GM10847 (cell line): ENCODE results near the gene FGF9.

Experiments
- POLR2A ChIP-seq: IDR thresholded peaks from 2 replicates; pipeline ENCODE4 v1.6.1; 2011; ENCODE audit not compliant: insufficient read length; ENCODE audit errors: extremely low read depth

The FGF9 gene

GRCh38 chr13:21730186-21730880, 59.5 kb downstream of the FGF9 start:
- TF ChIP-seq POLR2A = no peak

DNA sequence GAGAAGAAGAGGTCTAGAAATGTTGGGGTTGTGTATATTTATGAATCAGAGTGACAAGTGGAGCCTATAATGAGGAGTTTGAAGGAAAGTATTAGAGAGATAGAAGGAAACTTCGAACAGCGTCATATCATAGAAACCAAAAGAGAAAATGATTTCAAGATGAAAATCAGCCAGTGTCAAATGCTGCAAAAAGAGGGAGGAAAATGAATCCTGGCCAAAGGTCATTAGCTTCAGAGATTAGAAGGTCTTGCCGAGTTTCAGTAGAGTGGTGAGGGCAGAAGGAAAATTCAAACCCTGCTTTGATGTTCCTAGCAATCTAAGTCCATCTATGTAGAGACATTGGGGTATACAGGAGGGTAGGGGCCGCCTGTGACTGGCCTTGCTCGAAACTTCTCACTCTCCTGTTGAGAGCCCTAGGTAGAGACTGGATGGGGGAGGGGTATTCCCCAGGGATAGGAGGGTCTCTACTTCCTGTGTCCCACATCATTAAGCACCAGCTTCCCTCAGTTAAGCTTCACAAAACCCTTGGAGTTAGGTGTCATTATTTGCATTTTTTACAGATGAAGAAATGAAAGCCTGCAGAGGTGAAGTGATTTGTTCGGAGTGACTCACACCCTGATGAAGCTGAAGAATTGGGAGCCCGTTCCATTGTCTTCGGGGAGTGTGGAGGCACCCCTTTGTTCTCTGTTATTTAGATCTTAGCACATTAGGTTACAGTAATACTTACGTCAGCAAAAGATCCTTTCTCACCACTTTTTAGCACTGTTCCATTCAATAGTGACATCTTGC, 62.8 kb downstream of the FGF9 start:
- no peak for TF ChIP-seq POLR2A

GRCh38 chr13:21734961-21735360, 64.1 kb downstream of the FGF9 start:
- no peak for TF ChIP-seq POLR2A

- no peak for TF ChIP-seq POLR2A
Measured at GRCh38 chr13:21735701-21736401, 65.0 kb downstream of the FGF9 start.

GRCh38 chr13:21736926-21737325, 66.1 kb downstream of the FGF9 start:
- TF ChIP-seq POLR2A = no peak

DNA sequence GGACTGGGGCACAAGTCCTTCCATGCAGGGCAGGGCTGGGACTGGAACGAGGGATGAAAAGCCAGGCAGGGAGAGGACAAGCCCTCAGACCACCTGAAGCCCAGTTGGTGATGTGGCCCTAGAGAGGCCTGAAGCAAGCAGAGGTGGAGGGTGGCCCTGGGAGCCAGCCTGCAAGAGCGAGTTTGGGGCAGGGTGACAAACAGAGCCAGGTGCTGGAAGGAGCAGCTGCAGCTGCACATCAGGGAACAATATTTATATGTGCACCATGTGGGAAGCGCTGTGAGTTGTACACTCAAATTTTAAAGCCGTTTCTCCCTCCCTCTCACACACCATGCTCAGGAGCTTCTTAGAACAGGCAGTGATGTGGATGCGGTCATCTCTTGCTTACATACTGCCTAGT, 67.8 kb downstream of the FGF9 start:
- TF ChIP-seq POLR2A = no peak

DNA sequence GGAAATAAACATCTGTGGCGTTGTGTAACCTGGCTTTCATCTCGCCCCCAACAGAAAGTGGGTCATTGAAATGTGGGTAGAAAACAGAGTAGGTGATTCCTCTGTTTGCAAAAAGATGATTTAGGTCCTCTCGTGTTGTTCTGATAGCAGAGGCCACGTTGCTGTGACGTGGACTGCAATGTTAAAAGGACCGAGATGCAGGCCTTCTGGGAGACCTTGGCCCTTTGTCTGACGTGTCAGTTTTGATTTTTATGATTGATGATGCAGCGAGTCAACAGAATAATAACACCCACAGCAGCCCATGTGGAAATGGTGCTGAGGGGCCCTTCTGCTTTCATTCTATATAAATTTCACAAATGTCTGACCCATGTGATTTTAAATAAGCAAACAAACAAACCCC, 68.9 kb downstream of the FGF9 start:
- TF ChIP-seq POLR2A = no peak

GRCh38 chr13:21741396-21741979, 70.6 kb downstream of the FGF9 start:
- TF ChIP-seq POLR2A = no peak

- TF ChIP-seq POLR2A = no peak
Measured at GRCh38 chr13:21742096-21742495, 71.2 kb downstream of the FGF9 start.

GRCh38 chr13:21744149-21744548, 73.3 kb downstream of the FGF9 start:
- no peak for TF ChIP-seq POLR2A

DNA sequence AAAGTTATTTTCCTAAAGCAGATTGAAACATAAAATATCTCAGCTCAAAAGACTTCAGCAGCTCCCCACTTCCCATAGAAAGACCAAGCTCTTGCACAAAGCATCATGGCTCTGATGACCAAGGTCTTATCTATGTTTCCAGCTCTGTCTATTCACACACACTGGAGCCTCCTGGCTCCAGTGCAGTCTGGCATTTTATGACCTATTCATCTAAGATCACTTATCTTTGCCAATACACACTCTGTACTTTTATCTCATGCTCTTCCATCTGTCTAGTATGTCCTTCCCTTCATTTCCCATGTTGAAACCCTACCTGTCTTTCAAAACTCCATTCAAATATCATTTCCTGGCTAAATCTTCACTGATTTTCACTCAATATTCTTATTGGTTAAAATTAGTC, 74.4 kb downstream of the FGF9 start:
- TF ChIP-seq POLR2A = no peak

- TF ChIP-seq POLR2A = no peak
Measured at GRCh38 chr13:21747456-21747855, 76.6 kb downstream of the FGF9 start.

GRCh38 chr13:21748166-21748565, 77.3 kb downstream of the FGF9 start:
- no peak for TF ChIP-seq POLR2A

DNA sequence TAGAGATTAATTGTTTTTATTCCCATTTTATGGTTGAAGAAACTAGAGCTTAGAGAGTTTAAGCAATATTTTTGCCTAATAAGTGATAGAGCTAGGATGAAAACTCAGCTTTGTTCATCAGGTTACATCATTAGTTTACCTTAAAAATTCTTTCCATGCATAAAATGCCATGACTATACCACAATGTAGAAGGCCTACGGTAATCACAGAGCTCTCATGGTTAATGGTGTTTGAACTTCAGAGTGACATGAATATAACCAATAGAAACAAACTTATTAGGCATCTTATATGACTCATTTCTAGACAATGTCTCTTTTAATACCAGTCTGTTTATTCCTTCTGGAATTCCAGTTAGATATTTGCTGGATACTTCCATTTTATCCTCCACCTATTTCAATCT, 78.5 kb downstream of the FGF9 start:
- no peak for TF ChIP-seq POLR2A

GRCh38 chr13:21752501-21752900, 81.6 kb downstream of the FGF9 start:
- TF ChIP-seq POLR2A = no peak
